ENCODE results near the gene TSC1. TPM values are rescaled to one million over a fixed set of nuclear protein-coding genes. Genes with fewer than 3 reads are reported as not detected.

The TSC1 gene
- total RNA-seq, 1 experiment from 2014 or later, result 29.4 TPM

DNA sequence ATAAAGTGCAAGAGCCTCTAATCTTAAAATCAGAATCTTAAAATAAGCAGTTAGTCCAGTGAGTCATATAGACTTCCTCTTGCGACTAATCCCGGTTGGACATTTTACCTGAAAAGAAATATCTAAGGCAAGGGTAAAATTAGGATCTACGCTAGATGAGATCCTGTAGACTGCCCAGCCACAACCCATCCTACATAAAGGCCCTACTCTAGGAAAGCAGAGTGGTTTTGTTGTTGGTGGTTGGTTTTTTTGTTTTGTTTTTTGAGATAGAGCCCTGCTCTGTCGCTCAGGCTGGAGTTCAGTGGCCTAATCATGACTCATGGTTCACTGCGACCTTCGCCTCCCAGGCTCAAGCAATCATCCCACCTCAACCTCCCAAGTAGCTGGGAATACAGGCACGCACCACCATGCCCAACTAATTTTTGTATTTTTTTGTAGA, 6.9 kb downstream of the TSC1 start:
- peak; percentile 73 for DNase-seq (ENCODE audit: low read depth)

DNA sequence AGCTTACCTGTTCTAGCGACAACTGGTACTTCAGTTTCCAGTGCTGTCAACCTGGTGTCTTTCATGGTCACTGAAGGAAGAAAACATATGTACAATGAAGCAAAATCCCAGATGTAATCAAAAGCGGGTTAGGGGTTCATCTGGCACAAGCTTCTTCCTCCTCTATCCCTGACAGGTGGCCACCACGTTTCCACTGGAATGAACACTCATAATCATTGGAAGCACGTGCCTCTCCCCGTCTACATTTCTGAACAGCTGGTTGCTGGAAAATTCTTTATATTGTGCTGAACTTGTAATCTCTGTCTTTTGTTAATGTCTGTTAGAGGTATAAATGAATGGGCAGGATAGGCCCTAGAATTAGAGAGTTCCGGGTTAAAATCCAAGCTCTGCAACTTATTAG, 9.4 kb downstream of the TSC1 start:
- DNase-seq (ENCODE audit: low read depth), result no peak

- DNase-seq (ENCODE audit: low read depth), result peak; percentile 37
Observed at GRCh38 chr9:132931178-132931735, 13.2 kb downstream of the TSC1 start.

GRCh38 chr9:132927704-132928103, 16.7 kb downstream of the TSC1 start:
- DNase-seq (ENCODE audit: low read depth), result no peak

DNA sequence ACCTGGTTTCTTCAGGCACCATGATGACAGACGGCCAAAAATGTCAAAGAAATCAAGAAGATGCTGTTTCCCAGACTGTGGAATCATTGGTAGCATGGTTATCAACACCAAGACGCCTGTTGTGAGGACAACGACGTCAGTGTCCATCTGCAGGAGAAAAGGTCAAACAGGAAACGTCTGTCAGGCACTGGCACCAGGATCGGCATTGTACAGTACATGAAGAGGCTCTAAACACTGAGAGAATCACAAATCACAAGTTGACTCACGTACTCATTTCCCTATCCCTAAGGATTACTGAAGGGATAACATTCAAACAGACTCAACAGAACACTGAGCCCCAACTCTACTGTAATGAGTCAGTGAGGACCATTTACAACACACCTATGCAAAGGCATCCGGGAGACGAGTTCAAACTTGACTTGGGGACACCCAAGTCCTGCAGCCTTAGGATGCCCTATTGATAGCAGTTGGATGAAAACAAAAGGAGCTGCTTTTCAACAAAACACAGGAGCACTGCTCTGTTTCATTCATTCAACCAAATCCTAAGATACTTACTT, 21.0 kb downstream of the TSC1 start:
- DNase-seq (ENCODE audit: low read depth), result no peak

DNA sequence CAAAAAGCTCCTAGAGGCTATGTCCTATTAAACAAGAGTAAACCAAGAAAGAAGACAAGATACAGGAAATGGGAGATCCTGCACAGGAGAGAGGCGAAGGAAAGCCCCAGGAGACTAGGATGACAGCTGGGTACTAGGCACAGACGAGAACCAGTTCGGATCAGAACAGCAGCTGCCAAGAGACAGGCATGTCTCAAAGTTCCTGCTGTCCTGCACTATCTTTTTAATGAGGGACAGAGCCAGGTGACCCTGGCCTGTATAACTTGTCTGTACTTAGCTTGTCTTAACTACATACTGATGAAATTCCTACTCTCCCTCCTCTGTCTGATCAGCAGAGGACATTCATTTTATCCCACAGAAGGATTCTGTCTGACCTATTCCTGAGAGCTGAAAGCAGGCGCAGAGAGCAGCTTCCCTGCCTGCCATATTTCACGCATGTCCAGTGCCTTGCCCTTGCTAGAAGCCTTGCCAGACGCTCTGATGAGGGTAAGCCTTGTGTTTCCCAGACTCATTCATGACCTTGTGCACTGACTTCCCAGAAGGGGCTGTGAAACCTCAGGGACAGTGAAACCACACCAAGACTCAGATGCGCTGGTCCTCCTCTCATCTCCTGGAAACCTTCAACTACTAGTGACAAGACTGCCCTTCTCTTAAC, 24.7 kb downstream of the TSC1 start:
- DNase-seq (ENCODE audit: low read depth), result no peak

DNA sequence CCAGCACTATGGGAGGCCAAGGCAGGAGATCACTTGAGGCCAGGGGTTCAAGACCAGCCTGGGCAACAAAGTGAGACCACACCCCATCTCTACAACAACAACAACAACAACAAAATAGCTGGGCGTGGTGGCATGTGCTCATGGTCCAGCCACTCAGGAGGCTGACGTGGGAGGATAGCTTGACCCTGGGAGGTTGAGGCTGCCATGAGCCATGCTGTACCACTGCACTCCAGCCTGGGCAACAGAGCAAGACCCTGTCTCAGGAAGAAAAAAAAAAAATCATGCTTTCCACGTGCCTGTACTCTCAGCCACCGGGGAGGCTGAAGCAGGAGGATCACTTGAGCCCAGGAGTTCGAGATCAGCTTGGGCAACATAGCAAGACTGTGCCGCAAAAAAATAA, 29.5 kb downstream of the TSC1 start:
- no peak for DNase-seq (ENCODE audit: low read depth)

- no peak for DNase-seq (ENCODE audit: low read depth)
Observed at GRCh38 chr9:132912131-132912530, 32.3 kb downstream of the TSC1 start.

DNA sequence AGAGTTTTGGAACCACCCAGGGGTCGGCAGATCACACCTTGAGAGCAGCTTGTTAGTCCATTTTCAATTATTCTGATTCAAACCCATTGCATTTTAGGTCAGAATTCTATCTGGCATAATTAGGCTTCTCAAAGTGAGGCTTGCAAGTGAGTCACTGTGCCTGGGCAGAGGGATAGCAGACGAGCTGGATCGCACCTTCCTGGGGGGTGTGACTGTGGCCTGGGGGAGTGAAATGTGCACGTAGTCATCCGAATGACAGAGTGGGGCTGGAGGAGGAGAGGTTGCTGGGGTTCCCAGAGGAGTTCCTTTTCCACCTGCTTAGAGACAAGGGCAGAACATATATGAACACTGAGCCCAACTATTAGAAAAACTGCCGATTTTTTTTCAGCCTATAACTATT, 34.0 kb downstream of the TSC1 start:
- no peak for DNase-seq (ENCODE audit: low read depth)

GRCh38 chr9:132909311-132909710, 35.1 kb downstream of the TSC1 start:
- no peak for DNase-seq (ENCODE audit: low read depth)

GRCh38 chr9:132908635-132909034, 35.8 kb downstream of the TSC1 start:
- DNase-seq (ENCODE audit: low read depth), result no peak

- DNase-seq (ENCODE audit: low read depth), result no peak
Observed at GRCh38 chr9:132905726-132906125, 38.7 kb downstream of the TSC1 start.

GRCh38 chr9:132903574-132904492, 40.6 kb downstream of the TSC1 start:
- no peak for DNase-seq (ENCODE audit: low read depth)

- peak; percentile 77 for DNase-seq (ENCODE audit: low read depth)
Observed at GRCh38 chr9:132901858-132902831, 42.3 kb downstream of the TSC1 start.

GRCh38 chr9:132898051-132898450, 46.4 kb downstream of the TSC1 start:
- DNase-seq (ENCODE audit: low read depth), result no peak

DNA sequence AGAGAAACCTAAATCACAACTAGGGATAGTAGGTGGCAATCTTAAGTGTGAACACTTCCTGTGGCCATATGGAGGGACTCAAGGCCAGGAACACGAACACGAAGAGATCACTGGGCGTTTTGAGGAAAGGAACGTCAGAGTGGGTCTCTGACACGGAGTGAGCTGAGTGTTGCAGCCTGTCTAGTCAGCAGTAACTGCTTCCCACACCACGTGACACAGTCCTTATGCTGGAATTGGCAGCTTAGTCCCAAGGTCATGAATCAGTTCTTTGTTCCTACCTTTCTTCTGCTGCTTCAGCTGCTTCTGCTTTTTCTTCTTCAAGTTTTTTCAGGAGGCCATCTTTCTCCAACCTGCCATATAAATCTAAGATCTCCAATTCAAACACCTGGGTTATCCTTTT, 47.5 kb downstream of the TSC1 start:
- DNase-seq (ENCODE audit: low read depth), result no peak

DNA sequence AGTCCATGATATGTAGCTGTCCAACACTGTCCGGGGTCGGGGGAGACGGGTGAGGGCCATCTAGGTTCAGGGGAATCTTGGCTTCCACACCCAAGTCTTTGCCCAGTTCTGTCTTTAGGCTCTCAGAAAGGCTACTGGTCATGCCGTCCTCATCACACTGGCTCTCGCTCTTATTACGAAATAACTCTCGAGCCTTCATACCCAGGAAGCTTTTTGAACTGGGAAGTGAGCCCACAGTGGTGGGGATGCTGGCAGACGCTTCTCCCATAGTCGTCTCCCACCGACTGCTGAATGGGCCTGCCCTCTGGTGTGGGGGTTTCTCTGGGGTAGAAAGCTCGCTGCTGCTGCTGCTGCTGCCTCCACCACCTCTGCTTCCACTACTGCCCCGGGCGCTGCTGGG, 48.2 kb downstream of the TSC1 start:
- DNase-seq (ENCODE audit: low read depth), result no peak

GRCh38 chr9:132894862-132895835, 49.3 kb downstream of the TSC1 start:
- DNase-seq (ENCODE audit: low read depth), result no peak

DNA sequence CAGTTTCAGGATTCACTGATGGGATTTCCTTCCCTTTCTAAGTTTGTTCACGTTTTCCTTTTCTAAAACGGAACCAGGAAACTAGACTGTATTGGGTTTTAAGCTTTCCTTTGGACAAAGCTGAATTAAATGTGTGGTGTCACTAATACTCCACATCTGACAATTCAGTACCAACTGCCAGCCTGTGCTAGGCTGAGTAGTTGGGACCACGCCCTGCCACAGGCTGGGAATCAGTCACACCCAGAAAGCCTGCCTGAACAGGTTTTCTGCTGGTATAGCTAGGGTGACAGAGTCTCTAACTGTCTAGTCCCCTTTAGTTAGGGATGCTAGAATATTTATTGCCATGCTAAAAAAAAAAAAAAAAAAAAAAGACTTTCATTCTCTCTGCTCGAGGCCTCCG, 50.1 kb downstream of the TSC1 start:
- no peak for DNase-seq (ENCODE audit: low read depth)

- DNase-seq (ENCODE audit: low read depth), result no peak
Observed at GRCh38 chr9:132892400-132892799, 52.0 kb downstream of the TSC1 start.
